Measurements from ENCODE around the gene TBXAS1. TPM values are rescaled to one million over a fixed set of nuclear protein-coding genes. Genes with fewer than 3 reads are reported as not detected.

The TBXAS1 gene
- total RNA-seq = 1 to 10 TPM; 2.1 to 6.0 TPM

GRCh38 chr7:139829025-139829774, at the start of gene TBXAS1:
TBXAS1 (plus strand) TSS chr7:139829264; CDS start chr7:139829391, 127 bp downstream.

GRCh38 chr7:140062528-140063299, 233.7 kb downstream of the TBXAS1 start, which contains the start of gene PARP12:
PARP12 (minus strand) TSS chr7:140062951; CDS start chr7:140062847, 104 bp downstream.

Other genes starting within 250 kb of the TBXAS1 start
- 10 to 100 TPM; 22.6 to 26.8 TPM for gene HIPK2, start 51.3 kb upstream of the TBXAS1 start, total RNA-seq
- 100 to 1,000 TPM in 1 of 2 donors, 10 to 100 TPM in 1; 95.3 to 127 TPM for gene PARP12, start 233.7 kb downstream of the TBXAS1 start, total RNA-seq